GM23338 (cell line): Measurements from ENCODE around the gene JAKMIP1. TPM values are rescaled to one million over a fixed set of nuclear protein-coding genes. Genes with fewer than 3 reads are reported as not detected.

Experiments
- ATAC-seq: fragments of 200-7000 bp; cut with Tn5 transposase; 3 replicates; pipeline ENCODE4 v1.9.1; 2020
- DNase-seq: peaks from one replicate; pipeline ENCODE4 v3.0.0-alpha.2; 2015; ENCODE audit warnings: low spot score
- H2AFZ ChIP-seq: fragments of 200-600 bp; sonication (generic); 2 replicates; pipeline ENCODE4 v1.8.0; 2016; ENCODE audit warnings: antibody characterized with exemption, mild to moderate bottlenecking, moderate library complexity
- H3F3A ChIP-seq: fragments of 200-600 bp; sonication (generic); replicated peaks from 2 replicates; pipeline ENCODE4 v1.8.0; 2017; ENCODE audit warnings: antibody characterized with exemption, mixed run types, low read depth
- H3K27ac ChIP-seq: fragments of 200-600 bp; sonication (generic); 2 replicates; pipeline ENCODE4 v1.6.1; 2016; ENCODE audit warnings: low read depth
- H3K27me3 ChIP-seq: fragments of 200-600 bp; sonication (generic); 2 replicates; pipeline ENCODE4 v1.8.0; 2016; ENCODE audit warnings: mild to moderate bottlenecking, mixed run types, moderate library complexity; ENCODE audit not compliant: insufficient read depth
- H3K36me3 ChIP-seq: fragments of 200-600 bp; sonication (generic); 2 replicates; pipeline ENCODE4 v1.8.0; 2016; ENCODE audit warnings: mild to moderate bottlenecking; ENCODE audit not compliant: insufficient read depth
- H3K4me1 ChIP-seq: fragments of 200-600 bp; sonication (generic); 2 replicates; pipeline ENCODE4 v1.8.0; 2016; ENCODE audit warnings: mild to moderate bottlenecking, moderate library complexity; ENCODE audit not compliant: insufficient read depth
- H3K4me2 ChIP-seq: fragments of 200-600 bp; sonication (generic); 2 replicates; pipeline ENCODE4 v1.7.1; 2017; ENCODE audit warnings: mixed run types
- H3K4me3 ChIP-seq: fragments of 200-600 bp; sonication (generic); 2 replicates; pipeline ENCODE4 v1.6.1; 2016; ENCODE audit warnings: mixed run types
- H3K79me2 ChIP-seq: fragments of 200-600 bp; sonication (generic); replicated peaks from 2 replicates; pipeline ENCODE4 v1.8.0; 2017; ENCODE audit warnings: mild to moderate bottlenecking; ENCODE audit not compliant: insufficient read depth
- H3K9me2 ChIP-seq: fragments of 200-600 bp; sonication (generic); 2 replicates; pipeline ENCODE4 v1.8.0; 2017; ENCODE audit not compliant: insufficient read depth
- H4K20me1 ChIP-seq: fragments of 200-600 bp; sonication (generic); replicated peaks from 2 replicates; pipeline ENCODE4 v1.8.0; 2017; ENCODE audit warnings: mild to moderate bottlenecking; ENCODE audit not compliant: insufficient read depth
- H3K27ac Mint-ChIP-seq: 2 replicates; pipeline ENCODE4 v1.8.0; 2020; ENCODE audit warnings: inconsistent platforms, mild to moderate bottlenecking, moderate library complexity, mixed read lengths
- H3K27me3 Mint-ChIP-seq: 3 replicates; pipeline ENCODE4 v1.8.0; 2022; ENCODE audit warnings: low read depth, mild to moderate bottlenecking, moderate library complexity, mixed read lengths, inconsistent platforms; ENCODE audit not compliant: insufficient read depth, poor library complexity
- H3K36me3 Mint-ChIP-seq: 3 replicates; pipeline ENCODE4 v1.8.0; 2021; ENCODE audit warnings: low read depth, mild to moderate bottlenecking, inconsistent platforms, moderate library complexity, mixed read lengths
- H3K4me1 Mint-ChIP-seq: 3 replicates; pipeline ENCODE4 v1.8.0; 2020; ENCODE audit warnings: mild to moderate bottlenecking, inconsistent platforms, mixed read lengths
- H3K4me3 Mint-ChIP-seq: 3 replicates; pipeline ENCODE4 v1.8.0; 2021; ENCODE audit warnings: moderate library complexity, mild to moderate bottlenecking, inconsistent platforms, mixed read lengths
- H3K9me3 Mint-ChIP-seq: 3 replicates; pipeline ENCODE4 v1.8.0; 2020; ENCODE audit warnings: moderate library complexity, mild to moderate bottlenecking, inconsistent platforms, mixed read lengths
- CREB1 ChIP-seq: fragments of 250-450 bp; sonication (Bioruptor Pico); IDR thresholded peaks from 2 replicates; pipeline ENCODE4 v1.5.0; 2020; ENCODE audit warnings: low read depth, mild to moderate bottlenecking, moderate library complexity
- ETS1 ChIP-seq: IDR thresholded peaks from 2 replicates; pipeline ENCODE4 v1.6.1; 2016; ENCODE audit warnings: antibody characterized with exemption
- EZH2 ChIP-seq: fragments of 200-600 bp; sonication (generic); IDR thresholded peaks from one replicate; pipeline ENCODE4 v1.8.0; 2017; ENCODE audit warnings: antibody characterized with exemption, mild to moderate bottlenecking, low read depth; ENCODE audit not compliant: unreplicated experiment
- EZH2phosphoT487 ChIP-seq: fragments of 200-600 bp; sonication (generic); IDR thresholded peaks from one replicate; pipeline ENCODE4 v1.8.1; 2018; ENCODE audit warnings: antibody characterized with exemption; ENCODE audit not compliant: unreplicated experiment
- JUNB ChIP-seq: IDR thresholded peaks from one replicate; pipeline ENCODE4 v1.6.1; 2016; ENCODE audit warnings: antibody characterized with exemption; ENCODE audit not compliant: unreplicated experiment
- NANOG ChIP-seq: IDR thresholded peaks from 2 replicates; pipeline ENCODE4 v1.6.1; 2016; ENCODE audit warnings: antibody characterized with exemption, borderline replicate concordance
- POLR2AphosphoS5 ChIP-seq: IDR thresholded peaks from 2 replicates; pipeline ENCODE4 v1.6.1; 2016; ENCODE audit warnings: antibody characterized with exemption, low read depth
- REST ChIP-seq: IDR thresholded peaks from one replicate; pipeline ENCODE4 v1.6.1; 2018; ENCODE audit warnings: antibody characterized with exemption; ENCODE audit not compliant: unreplicated experiment
- STAT1 ChIP-seq: IDR thresholded peaks from one replicate; pipeline ENCODE4 v1.6.1; 2016; ENCODE audit warnings: antibody characterized with exemption; ENCODE audit not compliant: unreplicated experiment
- ZNF114 ChIP-seq: fragments of 250-450 bp; sonication (Bioruptor Pico); IDR thresholded peaks from 2 replicates; pipeline ENCODE4 v1.5.0; 2020; ENCODE audit warnings: mild to moderate bottlenecking, moderate library complexity
- ZNF331 ChIP-seq: fragments of 250-450 bp; sonication (Bioruptor Pico); IDR thresholded peaks from 2 replicates; pipeline ENCODE4 v1.5.0; 2020; ENCODE audit warnings: low read depth, mild to moderate bottlenecking, moderate library complexity
- polyA plus RNA-seq: library from polyadenylated mRNA; unstranded; fragments of >200 nt; fragmentation: Nextera tagmentation; extraction: Ambion mirVana; gene quantifications from 2 replicates; pipeline ENCODE4 v1.2.1, GENCODE V29; 2016
- total RNA-seq: library from RNA; depleted of rRNA; stranded (reverse); fragments of >200 nt; shearing (Covaris generic); gene quantifications from 2 replicates; pipeline ENCODE4 v1.2.3, GENCODE V29; 2014
- TF ChIP-seq, protein P1 (sequence below), 2 experiments: fragments of 200-600 bp in 1 of 2; sonication (generic) in 1 of 2; conservative IDR thresholded peaks; 2 replicates each; pipeline versions ENCODE4 v1.5.1 to v1.6.1; 2016 to 2017; ENCODE audit warnings: antibody characterized with exemption in 2 of 2, low read depth in 2 of 2, mild to moderate bottlenecking in 2 of 2, moderate library complexity in 1 of 2
- TF ChIP-seq, protein P2 (sequence below): fragments of 250-450 bp; sonication (Bioruptor Pico); IDR thresholded peaks from 2 replicates; pipeline ENCODE4 v1.5.0; 2020; ENCODE audit warnings: mild to moderate bottlenecking, moderate library complexity

Gene JAKMIP1
- total and polyA plus RNA-seq, 2 experiments from 2014 or later = 4.6 to 5.1 TPM

DNA sequence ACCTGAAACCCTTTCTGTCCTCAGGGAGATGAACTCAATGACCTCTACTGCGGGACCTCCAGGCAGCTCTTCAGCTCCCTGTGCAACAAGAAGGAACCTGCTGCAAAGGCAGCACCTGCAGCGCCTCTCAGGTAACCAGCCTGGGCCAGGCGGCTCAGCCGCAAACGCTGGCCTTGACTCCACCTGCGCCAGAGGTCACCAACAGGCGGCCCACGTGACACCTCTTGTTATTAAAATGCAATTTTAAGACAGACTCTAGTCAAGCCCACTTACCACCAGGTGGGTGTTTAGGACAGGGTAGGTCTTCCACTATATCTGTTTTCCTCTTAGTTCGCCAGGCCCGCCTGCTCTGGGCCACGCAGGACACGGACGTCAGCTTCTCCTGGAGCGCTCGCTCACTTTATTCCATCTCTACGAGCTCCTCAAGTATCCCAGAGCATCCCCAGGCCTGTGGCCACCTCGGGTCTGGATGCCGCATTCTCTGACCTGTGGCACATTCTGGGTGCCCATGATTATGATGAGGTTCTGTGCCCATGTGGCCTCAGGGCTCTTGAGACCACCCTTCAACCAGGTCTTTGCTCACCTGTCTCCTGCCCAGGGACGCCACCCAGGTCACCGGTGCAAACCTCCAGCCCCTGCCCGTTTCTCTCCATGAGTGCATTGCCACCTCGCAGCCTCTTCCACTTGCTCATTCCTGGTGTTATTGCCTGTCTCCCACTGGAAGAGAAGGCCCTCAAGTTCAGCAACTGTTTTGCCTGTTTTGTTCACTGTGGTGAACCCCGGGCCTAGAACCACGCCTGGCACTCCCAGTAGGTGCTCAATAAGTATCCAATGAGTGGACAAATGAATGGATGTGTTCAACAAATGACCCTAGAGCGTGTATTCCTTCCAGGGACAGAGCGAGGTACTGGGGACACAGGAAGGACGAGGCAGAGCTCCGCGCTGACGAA is 32.8 kb upstream of the JAKMIP1 start:
- TF ChIP-seq, protein P1, sequence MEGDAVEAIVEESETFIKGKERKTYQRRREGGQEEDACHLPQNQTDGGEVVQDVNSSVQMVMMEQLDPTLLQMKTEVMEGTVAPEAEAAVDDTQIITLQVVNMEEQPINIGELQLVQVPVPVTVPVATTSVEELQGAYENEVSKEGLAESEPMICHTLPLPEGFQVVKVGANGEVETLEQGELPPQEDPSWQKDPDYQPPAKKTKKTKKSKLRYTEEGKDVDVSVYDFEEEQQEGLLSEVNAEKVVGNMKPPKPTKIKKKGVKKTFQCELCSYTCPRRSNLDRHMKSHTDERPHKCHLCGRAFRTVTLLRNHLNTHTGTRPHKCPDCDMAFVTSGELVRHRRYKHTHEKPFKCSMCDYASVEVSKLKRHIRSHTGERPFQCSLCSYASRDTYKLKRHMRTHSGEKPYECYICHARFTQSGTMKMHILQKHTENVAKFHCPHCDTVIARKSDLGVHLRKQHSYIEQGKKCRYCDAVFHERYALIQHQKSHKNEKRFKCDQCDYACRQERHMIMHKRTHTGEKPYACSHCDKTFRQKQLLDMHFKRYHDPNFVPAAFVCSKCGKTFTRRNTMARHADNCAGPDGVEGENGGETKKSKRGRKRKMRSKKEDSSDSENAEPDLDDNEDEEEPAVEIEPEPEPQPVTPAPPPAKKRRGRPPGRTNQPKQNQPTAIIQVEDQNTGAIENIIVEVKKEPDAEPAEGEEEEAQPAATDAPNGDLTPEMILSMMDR (conservative IDR thresholded peaks at IDR 0.05; ENCODE audit: low read depth in 2 of 2) = no peak
- TF ChIP-seq POLR2AphosphoS5 (no peak), CREB1 (CRISPR knock-in tag) (no peak), EZH2 (no peak), ETS1 (no peak), EZH2phosphoT487 (no peak), ZNF114 (CRISPR knock-in tag) (no peak), JUNB (no peak), STAT1 (no peak), ZNF331 (CRISPR knock-in tag) (no peak), REST (no peak), NANOG (no peak)
- TF ChIP-seq, protein P2, sequence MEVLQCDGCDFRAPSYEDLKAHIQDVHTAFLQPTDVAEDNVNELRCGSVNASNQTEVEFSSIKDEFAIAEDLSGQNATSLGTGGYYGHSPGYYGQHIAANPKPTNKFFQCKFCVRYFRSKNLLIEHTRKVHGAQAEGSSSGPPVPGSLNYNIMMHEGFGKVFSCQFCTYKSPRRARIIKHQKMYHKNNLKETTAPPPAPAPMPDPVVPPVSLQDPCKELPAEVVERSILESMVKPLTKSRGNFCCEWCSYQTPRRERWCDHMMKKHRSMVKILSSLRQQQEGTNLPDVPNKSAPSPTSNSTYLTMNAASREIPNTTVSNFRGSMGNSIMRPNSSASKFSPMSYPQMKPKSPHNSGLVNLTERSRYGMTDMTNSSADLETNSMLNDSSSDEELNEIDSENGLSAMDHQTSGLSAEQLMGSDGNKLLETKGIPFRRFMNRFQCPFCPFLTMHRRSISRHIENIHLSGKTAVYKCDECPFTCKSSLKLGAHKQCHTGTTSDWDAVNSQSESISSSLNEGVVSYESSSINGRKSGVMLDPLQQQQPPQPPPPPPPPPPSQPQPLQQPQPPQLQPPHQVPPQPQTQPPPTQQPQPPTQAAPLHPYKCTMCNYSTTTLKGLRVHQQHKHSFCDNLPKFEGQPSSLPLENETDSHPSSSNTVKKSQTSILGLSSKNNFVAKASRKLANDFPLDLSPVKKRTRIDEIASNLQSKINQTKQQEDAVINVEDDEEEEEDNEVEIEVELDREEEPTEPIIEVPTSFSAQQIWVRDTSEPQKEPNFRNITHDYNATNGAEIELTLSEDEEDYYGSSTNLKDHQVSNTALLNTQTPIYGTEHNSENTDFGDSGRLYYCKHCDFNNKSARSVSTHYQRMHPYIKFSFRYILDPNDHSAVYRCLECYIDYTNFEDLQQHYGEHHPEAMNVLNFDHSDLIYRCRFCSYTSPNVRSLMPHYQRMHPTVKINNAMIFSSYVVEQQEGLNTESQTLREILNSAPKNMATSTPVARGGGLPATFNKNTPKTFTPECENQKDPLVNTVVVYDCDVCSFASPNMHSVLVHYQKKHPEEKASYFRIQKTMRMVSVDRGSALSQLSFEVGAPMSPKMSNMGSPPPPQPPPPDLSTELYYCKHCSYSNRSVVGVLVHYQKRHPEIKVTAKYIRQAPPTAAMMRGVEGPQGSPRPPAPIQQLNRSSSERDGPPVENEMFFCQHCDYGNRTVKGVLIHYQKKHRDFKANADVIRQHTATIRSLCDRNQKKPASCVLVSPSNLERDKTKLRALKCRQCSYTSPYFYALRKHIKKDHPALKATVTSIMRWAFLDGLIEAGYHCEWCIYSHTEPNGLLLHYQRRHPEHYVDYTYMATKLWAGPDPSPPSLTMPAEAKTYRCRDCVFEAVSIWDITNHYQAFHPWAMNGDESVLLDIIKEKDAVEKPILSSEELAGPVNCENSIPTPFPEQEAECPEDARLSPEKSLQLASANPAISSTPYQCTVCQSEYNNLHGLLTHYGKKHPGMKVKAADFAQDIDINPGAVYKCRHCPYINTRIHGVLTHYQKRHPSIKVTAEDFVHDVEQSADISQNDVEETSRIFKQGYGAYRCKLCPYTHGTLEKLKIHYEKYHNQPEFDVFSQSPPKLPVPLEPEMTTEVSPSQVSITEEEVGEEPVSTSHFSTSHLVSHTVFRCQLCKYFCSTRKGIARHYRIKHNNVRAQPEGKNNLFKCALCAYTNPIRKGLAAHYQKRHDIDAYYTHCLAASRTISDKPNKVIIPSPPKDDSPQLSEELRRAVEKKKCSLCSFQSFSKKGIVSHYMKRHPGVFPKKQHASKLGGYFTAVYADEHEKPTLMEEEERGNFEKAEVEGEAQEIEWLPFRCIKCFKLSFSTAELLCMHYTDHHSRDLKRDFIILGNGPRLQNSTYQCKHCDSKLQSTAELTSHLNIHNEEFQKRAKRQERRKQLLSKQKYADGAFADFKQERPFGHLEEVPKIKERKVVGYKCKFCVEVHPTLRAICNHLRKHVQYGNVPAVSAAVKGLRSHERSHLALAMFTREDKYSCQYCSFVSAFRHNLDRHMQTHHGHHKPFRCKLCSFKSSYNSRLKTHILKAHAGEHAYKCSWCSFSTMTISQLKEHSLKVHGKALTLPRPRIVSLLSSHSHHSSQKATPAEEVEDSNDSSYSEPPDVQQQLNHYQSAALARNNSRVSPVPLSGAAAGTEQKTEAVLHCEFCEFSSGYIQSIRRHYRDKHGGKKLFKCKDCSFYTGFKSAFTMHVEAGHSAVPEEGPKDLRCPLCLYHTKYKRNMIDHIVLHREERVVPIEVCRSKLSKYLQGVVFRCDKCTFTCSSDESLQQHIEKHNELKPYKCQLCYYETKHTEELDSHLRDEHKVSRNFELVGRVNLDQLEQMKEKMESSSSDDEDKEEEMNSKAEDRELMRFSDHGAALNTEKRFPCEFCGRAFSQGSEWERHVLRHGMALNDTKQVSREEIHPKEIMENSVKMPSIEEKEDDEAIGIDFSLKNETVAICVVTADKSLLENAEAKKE (CRISPR knock-in tag) = no peak
- H3K27me3 ChIP-seq = no peaks in the 10 kb centered on the region
- Mint-ChIP-seq H3K36me3 (no peaks in the 10 kb centered on the region), H3K4me3 (no peak overlapping the region), H3K9me3 (no peaks in the 10 kb centered on the region), H3K27ac (no peak overlapping the region), H3K27me3 (peaks cover 12% of the 10 kb centered on the region), H3K4me1 (peaks cover 6% of the 10 kb centered on the region)
- H3K79me2 ChIP-seq = no peaks in the 10 kb centered on the region
- peak; percentile 29 for DNase-seq
- no peaks in the 10 kb centered on the region for H3F3A ChIP-seq
- peak; percentile 59 for ATAC-seq
- no peak overlapping the region for H2AFZ ChIP-seq
- no peak overlapping the region for H3K27ac ChIP-seq
- no peak overlapping the region for H3K4me2 ChIP-seq
- no peaks in the 10 kb centered on the region for H3K9me2 ChIP-seq
- H4K20me1 ChIP-seq = no peaks in the 10 kb centered on the region
- no peaks in the 10 kb centered on the region for H3K36me3 ChIP-seq
- no peak overlapping the region for H3K4me3 ChIP-seq
- H3K4me1 ChIP-seq = no peaks in the 10 kb centered on the region
